ENCODE data around the gene TMEM221.
A peak's percentile ranks its signal among the peaks of the same experiment; 100 is the strongest.

The TMEM221 gene

GRCh38 chr19:17448131-17448967 is at the start of gene TMEM221:
TMEM221 (minus strand) TSS chr19:17448668; CDS start chr19:17448462, 206 bp downstream.
- no peak for DNase-seq (ENCODE audit: low read depth)
- TF ChIP-seq CTCF (conservative IDR thresholded peaks at IDR 0.05; ENCODE audit: control insufficient read depth, insufficient read depth, low read depth, low read length) = peak; percentile 35
- H3K4me3 ChIP-seq (ENCODE audit: control insufficient read depth, low read depth, low read length) = peak within 1 kb of the TSS; percentile 4

- no peak for TF ChIP-seq CTCF (conservative IDR thresholded peaks at IDR 0.05; ENCODE audit: control insufficient read depth, insufficient read depth, low read depth, low read length)
- H3K4me3 ChIP-seq (ENCODE audit: control insufficient read depth, low read depth, low read length) = no peak overlapping the region
- DNase-seq (ENCODE audit: low read depth) = no peak
Measured at GRCh38 chr19:17497149-17497798, 48.8 kb upstream of the TMEM221 start.

- no peak overlapping the region for H3K4me3 ChIP-seq (ENCODE audit: control insufficient read depth, low read depth, low read length)
- TF ChIP-seq CTCF (conservative IDR thresholded peaks at IDR 0.05; ENCODE audit: control insufficient read depth, insufficient read depth, low read depth, low read length) = peak; percentile 85
- DNase-seq (ENCODE audit: low read depth) = peak; percentile 69
Measured at GRCh38 chr19:17496337-17496997, 48.0 kb upstream of the TMEM221 start.

- no peak for TF ChIP-seq CTCF (conservative IDR thresholded peaks at IDR 0.05; ENCODE audit: control insufficient read depth, insufficient read depth, low read depth, low read length)
- DNase-seq (ENCODE audit: low read depth) = no peak
- H3K4me3 ChIP-seq (ENCODE audit: control insufficient read depth, low read depth, low read length) = no peak overlapping the region
Measured at GRCh38 chr19:17495639-17496296, 47.3 kb upstream of the TMEM221 start.

GRCh38 chr19:17491287-17491686 is 42.8 kb upstream of the TMEM221 start:
- DNase-seq (ENCODE audit: low read depth) = no peak
- no peak overlapping the region for H3K4me3 ChIP-seq (ENCODE audit: control insufficient read depth, low read depth, low read length)
- TF ChIP-seq CTCF (conservative IDR thresholded peaks at IDR 0.05; ENCODE audit: control insufficient read depth, insufficient read depth, low read depth, low read length) = no peak

GRCh38 chr19:17490411-17490810 is 41.9 kb upstream of the TMEM221 start:
- no peak for DNase-seq (ENCODE audit: low read depth)
- H3K4me3 ChIP-seq (ENCODE audit: control insufficient read depth, low read depth, low read length) = no peak overlapping the region
- TF ChIP-seq CTCF (conservative IDR thresholded peaks at IDR 0.05; ENCODE audit: control insufficient read depth, insufficient read depth, low read depth, low read length) = no peak

Measured in fibroblast of mammary gland (primary cell).